ENCODE results near the gene TRAF3IP1.
A peak's percentile ranks its signal among the peaks of the same experiment; 100 is the strongest.

The TRAF3IP1 gene

GRCh38 chr2:238287737-238288649 is 32.3 kb upstream of the TRAF3IP1 start, which contains the start of gene PER2:
Gene PER2 (minus strand): TSS chr2:238288610. CDS start chr2:238277936, 10,674 bp downstream.
- peak; percentile 52 for DNase-seq

DNA sequence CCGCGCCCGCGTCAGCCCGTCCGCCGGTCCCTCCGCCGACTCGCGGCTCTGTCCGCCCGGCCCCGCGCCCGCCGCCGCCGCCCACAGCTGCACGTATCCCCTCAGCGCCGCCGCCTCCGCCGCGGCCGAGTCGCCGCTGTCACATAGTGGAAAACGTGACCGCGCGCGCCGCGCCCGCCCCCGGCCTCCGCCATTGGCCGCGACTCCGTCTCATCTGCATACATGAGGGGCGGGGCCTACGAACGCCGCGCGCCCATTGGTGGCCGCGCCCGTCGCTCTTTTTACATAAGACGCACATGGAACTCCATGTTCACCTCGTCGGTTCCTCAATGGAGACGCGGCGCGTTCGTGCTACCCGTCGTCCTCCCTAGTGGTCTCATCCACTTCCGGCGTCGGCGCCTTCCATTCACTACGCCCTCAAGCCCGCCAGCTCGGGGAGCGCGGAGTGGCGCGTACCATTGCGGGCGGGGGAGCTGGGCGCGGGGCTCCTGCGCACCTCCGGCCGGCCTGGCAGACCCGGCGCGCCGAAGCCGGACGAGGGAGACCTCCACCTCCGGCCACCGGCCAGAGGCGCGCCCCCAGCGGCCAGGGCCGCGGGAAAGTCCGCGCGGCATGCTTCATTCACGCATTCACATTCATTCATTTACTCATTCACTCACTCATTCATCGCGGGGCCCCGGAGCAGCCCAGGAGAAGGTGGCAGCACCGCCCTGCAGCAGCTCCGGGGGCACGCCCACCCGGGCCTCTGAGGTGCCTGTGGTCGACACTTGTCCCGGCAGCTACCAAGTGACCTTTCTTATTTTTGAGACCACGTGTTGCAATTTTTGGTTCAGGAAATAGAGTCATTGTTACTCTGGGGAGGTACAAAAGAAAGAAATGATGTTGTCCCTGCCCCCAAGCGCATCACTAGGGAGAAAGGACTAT is 31.4 kb upstream of the TRAF3IP1 start:
- DNase-seq = peak; percentile 89

DNA sequence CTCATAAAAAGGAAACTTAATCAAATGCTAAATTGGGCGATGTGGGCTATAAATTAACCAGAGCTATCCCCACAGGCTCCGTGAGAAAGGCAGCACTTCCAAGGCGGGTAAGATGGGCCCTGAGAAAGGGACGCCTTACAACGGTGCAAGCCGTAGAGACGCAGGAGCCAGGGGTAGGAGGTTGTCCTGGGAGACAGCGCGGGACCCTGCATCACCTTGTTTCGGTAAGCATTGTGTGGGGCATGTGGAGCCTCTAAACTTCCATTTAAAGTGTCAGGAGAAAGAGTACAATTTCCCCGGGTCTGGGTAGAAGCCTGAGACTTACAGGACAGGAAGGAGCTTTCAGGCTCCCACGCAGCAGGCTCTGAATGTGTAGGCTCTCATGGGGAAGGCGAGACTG is 30.7 kb upstream of the TRAF3IP1 start:
- DNase-seq = no peak

DNA sequence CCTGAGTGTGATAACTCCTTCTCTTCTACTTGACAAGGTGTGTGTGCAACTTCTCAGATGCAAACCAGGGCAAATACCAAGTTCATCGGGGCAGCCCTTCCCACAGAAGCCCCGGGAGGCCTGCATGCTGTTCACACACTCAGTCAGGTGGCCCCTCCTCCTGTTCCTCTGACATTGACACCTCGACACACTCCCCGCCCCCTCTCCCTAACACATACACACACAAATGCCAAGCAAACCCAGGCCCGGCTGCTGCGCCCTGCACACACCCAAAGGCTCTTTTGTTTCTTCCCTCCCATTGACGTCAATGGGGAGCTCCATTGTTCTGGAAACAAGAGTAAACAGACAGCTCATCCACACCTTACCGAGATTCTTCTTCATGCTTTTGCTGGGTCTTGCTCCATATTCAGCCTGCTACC is 30.2 kb upstream of the TRAF3IP1 start:
- DNase-seq = no peak

DNA sequence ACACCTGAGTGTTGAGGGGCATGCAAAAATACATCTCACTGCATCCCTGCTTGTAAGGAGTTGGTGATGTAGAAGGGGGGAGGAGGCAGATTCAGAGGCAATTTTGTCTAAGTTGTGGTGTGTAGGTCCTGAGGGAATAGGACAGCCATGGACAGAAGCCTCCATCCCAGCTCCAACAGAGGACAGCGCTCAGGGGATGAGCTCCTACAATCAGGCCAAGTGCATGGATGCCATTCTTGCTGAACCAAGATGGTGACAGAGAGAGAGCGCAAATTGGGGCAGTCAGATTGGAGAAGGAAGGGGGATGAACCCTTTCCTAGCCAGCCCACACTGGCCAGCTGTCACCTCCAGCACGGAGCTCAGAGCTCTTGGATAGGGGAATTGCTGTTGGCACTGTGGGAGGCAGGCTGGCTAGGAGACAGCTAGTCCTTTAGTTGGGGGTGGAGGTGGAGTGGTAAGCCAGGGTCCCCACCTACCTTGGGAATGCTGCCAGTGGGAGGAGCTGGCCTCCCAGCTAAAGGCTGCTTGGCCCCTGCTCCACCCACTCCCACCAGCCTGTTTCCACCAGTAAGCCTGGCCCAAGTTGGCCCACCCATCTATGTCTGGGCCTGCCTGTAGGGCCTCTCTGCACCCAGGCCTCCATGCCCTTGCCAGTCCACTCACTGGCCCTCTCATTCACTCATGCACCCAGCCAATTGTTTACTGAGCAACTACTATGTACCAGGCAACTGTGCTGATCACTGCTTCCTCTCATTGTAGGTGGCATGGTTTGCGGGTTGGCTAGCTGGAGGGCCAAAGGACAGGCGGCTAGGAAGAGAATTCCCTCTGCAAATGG is 29.4 kb upstream of the TRAF3IP1 start:
- DNase-seq = no peak

GRCh38 chr2:238291550-238292281 is 28.6 kb upstream of the TRAF3IP1 start:
- no peak for DNase-seq

DNA sequence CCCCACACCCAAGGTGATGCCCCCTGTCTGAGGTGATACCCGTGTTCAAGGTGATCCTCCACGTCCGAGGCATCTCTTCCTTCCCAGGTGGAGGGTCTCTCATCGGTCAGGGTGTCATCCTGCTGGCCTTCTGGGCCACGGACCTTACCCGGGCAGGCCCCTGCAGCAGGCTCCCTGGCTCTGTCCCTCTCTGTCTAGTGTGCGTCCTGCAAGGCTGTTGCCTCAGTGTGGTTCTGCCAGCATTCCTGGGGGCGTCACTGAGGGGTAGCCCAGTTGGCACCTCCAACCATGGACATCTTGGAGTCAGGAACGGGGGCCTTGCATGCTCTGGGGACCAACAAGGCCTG is 26.3 kb upstream of the TRAF3IP1 start:
- DNase-seq = no peak

DNA sequence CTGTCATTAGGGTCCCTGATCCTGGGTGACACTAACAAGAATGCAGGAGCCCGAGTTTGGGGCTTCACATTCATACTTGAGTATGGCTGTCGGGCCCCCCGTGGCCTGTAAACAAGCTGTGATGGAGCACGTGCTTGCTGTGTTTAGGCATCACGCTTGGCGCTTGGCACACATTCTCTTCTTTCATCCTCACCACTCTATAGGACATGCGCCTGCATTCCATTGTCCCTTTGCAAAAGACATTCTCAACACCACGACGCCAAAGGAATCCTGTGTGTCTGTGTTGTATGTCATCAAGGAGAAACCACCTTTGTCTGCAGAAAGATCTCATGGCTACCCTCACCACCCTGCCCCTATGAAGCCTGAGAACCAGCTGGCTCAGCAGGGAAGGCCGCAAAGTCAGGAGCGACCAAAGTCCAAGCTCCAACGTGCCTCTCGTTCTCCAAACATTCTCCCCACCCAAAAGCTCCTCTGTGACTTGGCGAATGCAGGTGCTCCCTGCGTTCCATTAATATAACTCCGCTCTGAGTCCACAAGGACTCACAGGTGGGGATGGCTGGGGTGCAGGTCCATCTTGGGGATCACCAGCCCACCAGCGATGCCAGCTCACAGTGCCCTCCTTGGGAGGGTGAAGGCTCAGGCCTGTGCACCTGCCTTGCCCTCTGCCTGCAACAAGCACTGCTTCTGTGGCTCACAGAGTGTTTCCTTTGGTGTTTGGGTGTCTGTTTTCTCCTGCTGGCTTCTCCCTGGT is 25.8 kb upstream of the TRAF3IP1 start:
- DNase-seq = no peak

- no peak for DNase-seq
Measured at GRCh38 chr2:238295144-238296112, 24.9 kb upstream of the TRAF3IP1 start.

DNA sequence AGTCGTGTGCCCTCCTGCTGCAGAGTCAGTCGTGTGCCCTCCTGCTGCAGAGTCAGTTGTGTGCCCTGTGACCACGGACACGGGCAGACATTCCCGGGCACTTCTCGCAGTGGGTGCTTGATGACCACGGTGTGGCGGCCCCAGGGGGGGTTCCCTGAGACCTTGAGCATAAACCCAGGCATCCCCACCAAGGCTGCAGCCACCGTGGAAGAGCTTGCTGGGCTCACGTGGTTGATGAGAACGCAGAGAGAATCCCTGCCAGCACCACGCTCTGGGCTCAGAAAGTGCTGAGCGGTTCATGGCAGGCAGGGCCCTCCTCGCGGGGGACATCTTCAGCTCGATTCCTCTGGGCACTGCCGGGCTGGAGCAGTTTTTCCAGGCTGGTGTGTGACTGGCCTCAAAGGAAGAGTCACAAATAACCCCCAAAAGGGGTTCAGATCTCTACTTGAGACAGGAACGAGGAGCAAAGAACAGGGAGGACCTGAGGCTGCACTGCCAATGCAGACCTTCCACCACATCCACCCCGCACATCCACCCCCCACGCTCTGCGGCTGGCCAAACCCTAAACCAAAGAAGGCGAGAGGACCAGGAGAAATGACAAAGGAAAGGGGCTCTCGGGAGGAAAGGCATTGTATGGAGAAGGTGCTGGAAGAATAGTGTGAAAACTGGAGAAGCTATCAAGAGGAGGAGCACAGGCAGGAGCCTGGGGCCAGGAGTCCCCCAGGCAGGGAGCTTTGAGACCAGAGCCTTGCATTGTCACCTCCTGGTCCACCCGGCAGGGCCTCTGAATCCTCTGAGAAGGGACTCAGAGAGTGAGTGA is 23.5 kb upstream of the TRAF3IP1 start:
- DNase-seq = no peak

GRCh38 chr2:238299803-238300202 is 20.5 kb upstream of the TRAF3IP1 start:
- DNase-seq = no peak

DNA sequence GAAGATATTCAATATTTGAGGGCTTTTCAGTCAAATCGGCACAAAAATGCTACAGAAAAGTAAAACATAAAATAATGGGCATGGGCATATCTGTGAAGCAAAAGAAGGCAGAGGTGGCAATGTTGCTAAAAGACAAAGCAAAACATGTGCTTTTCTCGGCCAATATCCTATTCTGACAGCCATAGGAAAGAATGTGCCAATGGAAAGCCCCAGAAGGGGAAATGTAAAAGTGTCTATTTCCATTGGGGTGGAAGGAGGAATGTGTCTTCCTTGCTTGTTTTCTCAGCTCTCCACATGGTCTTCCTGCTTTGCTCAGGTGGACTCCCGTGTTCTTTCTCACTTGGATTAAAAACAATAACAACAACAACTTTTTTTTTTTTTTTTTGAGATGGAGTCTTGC is 18.2 kb upstream of the TRAF3IP1 start:
- DNase-seq = no peak

DNA sequence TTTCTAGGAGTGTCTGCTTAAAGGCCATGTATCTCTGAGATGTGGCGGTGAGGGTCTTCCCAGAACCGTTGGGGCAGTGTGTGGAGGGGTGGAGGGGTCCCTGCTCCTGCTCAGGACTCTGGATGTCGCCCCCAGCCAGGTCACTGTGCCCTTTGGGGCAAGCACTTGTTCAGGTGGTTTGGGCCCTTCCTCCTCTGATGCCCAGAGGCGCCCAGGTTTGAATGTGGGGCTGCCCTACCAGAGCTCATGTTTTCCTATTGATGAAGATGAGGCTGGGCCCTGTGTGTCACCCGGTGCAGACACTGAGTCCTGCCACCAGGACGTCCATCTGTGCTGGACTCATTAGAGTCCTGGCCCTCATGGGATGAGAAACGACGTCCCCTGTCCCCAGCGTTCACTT is 17.6 kb upstream of the TRAF3IP1 start:
- no peak for DNase-seq

GRCh38 chr2:238304116-238304515 is 16.2 kb upstream of the TRAF3IP1 start:
- DNase-seq = no peak

DNA sequence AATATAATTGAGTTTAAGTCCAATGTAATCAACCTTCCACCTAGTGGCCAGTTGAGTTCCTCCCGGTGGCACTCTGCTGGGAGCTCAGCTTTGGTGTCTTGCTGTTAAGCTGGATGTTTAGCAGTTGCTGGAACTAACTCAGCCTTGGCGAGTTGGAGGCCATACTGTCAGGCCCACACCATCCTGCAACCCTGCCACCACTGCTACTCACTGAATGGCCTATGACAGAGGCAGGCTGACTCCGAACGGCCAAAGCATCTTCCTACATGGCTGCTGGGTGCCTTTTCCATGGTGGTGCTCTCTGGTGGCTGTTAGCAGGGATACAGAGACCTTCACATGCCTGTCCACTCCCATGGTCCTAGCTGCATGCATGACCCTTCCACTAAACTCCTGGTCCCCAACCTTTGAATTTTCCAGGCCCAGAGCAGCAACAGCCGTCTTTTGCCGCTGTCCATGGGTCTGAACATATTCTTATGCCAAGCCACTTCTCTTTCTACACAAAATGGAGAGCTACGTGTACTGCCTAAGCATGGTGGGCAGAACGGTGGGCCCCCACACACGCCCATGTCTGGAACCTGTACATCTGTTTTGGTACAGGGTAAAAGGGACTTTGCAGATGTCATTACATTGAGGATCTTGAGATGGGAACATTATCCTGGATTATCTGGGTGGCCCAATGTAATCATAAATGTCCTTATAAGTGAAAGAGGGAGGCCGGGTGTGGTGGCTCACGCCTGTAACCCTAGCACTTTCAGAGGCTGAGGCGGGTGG is 15.0 kb upstream of the TRAF3IP1 start:
- DNase-seq = no peak

DNA sequence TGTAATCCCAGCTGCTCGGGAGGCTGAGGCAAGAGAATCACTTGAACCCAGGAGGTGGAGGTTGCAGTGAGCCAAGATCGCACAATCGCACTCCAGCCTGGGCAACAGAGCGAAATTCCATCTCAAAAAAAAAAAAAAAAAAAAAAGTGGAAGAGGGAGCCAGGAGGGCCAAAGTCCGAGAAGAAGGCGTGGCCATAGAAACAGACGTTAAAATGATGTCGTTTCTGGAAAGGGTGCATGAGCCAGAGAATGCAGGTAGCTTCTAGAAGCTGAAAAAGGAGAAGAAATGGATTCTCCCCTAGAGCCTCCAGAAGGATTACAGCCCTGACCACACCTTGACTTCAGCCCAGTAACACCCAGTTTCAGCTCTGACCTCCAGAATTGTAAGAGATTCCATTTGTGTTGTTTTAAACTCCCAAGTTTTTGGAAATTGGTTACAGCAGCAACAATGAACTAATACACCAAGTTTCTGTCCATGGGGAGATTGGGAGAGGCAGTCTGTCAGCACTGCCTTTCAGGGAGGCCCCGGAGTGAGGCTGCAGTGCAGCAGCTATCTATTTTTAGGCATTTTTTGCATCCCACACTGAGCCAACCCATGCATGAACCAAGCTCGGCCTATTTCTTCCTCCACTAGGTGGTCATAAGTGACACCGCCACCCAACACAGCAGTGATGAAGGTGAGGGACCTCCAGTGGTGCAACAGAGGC is 14.2 kb upstream of the TRAF3IP1 start:
- no peak for DNase-seq

- no peak for DNase-seq
Measured at GRCh38 chr2:238306672-238306998, 13.7 kb upstream of the TRAF3IP1 start.

DNA sequence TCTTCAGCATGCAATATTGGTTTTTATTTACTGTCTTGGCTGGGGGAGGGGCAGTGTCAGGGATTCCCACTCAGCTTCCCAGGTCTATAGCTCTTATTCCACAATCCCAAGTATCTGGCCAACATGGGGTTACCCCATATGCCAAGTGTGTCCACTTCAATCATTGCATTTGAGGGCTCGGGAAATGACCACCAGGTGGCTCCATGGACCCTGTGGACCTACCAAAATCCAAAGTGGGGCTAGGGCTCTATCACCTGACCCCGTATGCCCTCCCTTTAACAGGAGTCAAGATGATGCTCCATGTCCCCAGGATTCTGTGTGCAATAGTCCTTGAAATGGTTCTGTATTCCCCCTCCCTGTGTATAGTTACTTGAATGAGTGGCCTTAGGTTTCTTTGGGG is 12.1 kb upstream of the TRAF3IP1 start:
- DNase-seq = no peak
